Lower leg skin (tissue), 3 donors: ENCODE results near the gene YKT6.

Experiments
- CTCF ChIP-seq, 3 donors: fragments of 450-650 bp; IDR thresholded peaks; one replicate each; pipeline ENCODE4 v1.5.1; 2016; ENCODE audit warnings: antibody characterized with exemption in 3 of 3, mild to moderate bottlenecking in 3 of 3, moderate library complexity in 2 of 3
- POLR2A ChIP-seq, 2 donors: fragments of 450-650 bp; IDR thresholded peaks; one replicate each; pipeline ENCODE4 v1.6.1; 2016 to 2017; ENCODE audit warnings: antibody characterized with exemption in 2 of 2, mild to moderate bottlenecking in 1 of 2, moderate library complexity in 1 of 2

GRCh38 chr7:44240983-44241510 is 40.3 kb downstream of the YKT6 start:
- no peak for TF ChIP-seq CTCF (IDR thresholded peaks at IDR 0.05)
- no peak for TF ChIP-seq POLR2A (IDR thresholded peaks at IDR 0.05)
